GM19372 (cell line): ENCODE results near the gene MYD88.
"Not testable (repeated sequence)": the region's sequence is repeated elsewhere in the genome, so short reads cannot be mapped to it uniquely, and the experiment has no call there.

ENCODE experiments used
- ATAC-seq: cut with Tn5 transposase; IDR thresholded peaks from one replicate; pipeline ENCODE4 v1.9.1; 2021; ENCODE audit warnings: mild to moderate bottlenecking, low read depth, moderate library complexity; ENCODE audit not compliant: unreplicated experiment

Gene MYD88

GRCh38 chr3:38124324-38125122 is 13.9 kb upstream of the MYD88 start:
- ATAC-seq: no peak

GRCh38 chr3:38125305-38126120 is 12.9 kb upstream of the MYD88 start:
- no peak for ATAC-seq

- no peak for ATAC-seq
Measured at GRCh38 chr3:38126121-38126892, 12.2 kb upstream of the MYD88 start.

- ATAC-seq: no peak
Measured at GRCh38 chr3:38127611-38128302, 10.7 kb upstream of the MYD88 start.

GRCh38 chr3:38128303-38128655 is 10.2 kb upstream of the MYD88 start:
- no peak for ATAC-seq

- ATAC-seq: no peak
Measured at GRCh38 chr3:38129058-38129457, 9.4 kb upstream of the MYD88 start.

GRCh38 chr3:38130631-38131065 is 7.8 kb upstream of the MYD88 start:
- ATAC-seq: no peak

- no peak for ATAC-seq
Measured at GRCh38 chr3:38131621-38132369, 6.7 kb upstream of the MYD88 start.

GRCh38 chr3:38133209-38133556 is 5.3 kb upstream of the MYD88 start:
- no peak for ATAC-seq

- ATAC-seq: no peak
Measured at GRCh38 chr3:38133557-38134405, 4.7 kb upstream of the MYD88 start.

GRCh38 chr3:38134517-38135143 is 3.8 kb upstream of the MYD88 start:
- not testable (repeated sequence) for ATAC-seq

- not testable (repeated sequence) for ATAC-seq
Measured at GRCh38 chr3:38135621-38136277, 2.7 kb upstream of the MYD88 start.

- peak; percentile 6 for ATAC-seq
Measured at GRCh38 chr3:38136393-38136776, 2.1 kb upstream of the MYD88 start.

- ATAC-seq: peak; percentile 86
Measured at GRCh38 chr3:38136777-38137614, 1.5 kb upstream of the MYD88 start, which contains the start of gene ACAA1. Gene ACAA1, minus strand, starts transcription at chr3:38137127. Its CDS starts 92 bp downstream, at chr3:38137035.

GRCh38 chr3:38137615-38138348 is 679 bp upstream of the MYD88 start:
- no peak for ATAC-seq

- no peak for ATAC-seq
Measured at GRCh38 chr3:38139191-38139590, 730 bp downstream of the MYD88 start.
